H9 (cell line): ENCODE data around the gene EPYC. TPM values are rescaled to one million over a fixed set of nuclear protein-coding genes. Genes with fewer than 3 reads are reported as not detected.

ENCODE experiments used
- DNase-seq: peaks from one replicate; pipeline ENCODE4 v3.0.0-alpha.2; 2017
- H2AFZ ChIP-seq: one replicate; pipeline ENCODE4 v1.6.1; 2013; ENCODE audit warnings: mild to moderate bottlenecking, low read length, control low read depth, moderate library complexity
- H2AK5ac ChIP-seq: 2 replicates; pipeline ENCODE4 v1.6.1; 2013; ENCODE audit warnings: low read length, control low read depth, mixed read lengths; ENCODE audit not compliant: insufficient read length
- H2BK120ac ChIP-seq: one replicate; pipeline ENCODE4 v1.6.1; 2013; ENCODE audit warnings: low read depth, mild to moderate bottlenecking, low read length, control low read depth, inconsistent platforms; ENCODE audit not compliant: poor library complexity, severe bottlenecking
- H2BK12ac ChIP-seq: 2 replicates; pipeline ENCODE4 v1.6.1; 2013; ENCODE audit warnings: low read length, control low read depth, mixed read lengths, low read depth; ENCODE audit not compliant: insufficient read length
- H2BK15ac ChIP-seq: 2 replicates; pipeline ENCODE4 v1.6.1; 2013; ENCODE audit warnings: low read depth, low read length, control low read depth
- H2BK20ac ChIP-seq: one replicate; pipeline ENCODE4 v1.6.1; 2013; ENCODE audit warnings: low read depth, mild to moderate bottlenecking, low read length, control low read depth, inconsistent platforms; ENCODE audit not compliant: poor library complexity, severe bottlenecking
- H2BK5ac ChIP-seq: 2 replicates; pipeline ENCODE4 v1.6.1; 2013; ENCODE audit warnings: low read length, control low read depth, mixed read lengths; ENCODE audit not compliant: insufficient read length
- H3K14ac ChIP-seq: 2 replicates; pipeline ENCODE4 v1.6.1; 2013; ENCODE audit warnings: low read length, control low read depth; ENCODE audit not compliant: insufficient read depth
- H3K18ac ChIP-seq: 2 replicates; pipeline ENCODE4 v1.6.1; 2013; ENCODE audit warnings: low read depth, mild to moderate bottlenecking, mixed read lengths, low read length, control low read depth; ENCODE audit not compliant: insufficient read length
- H3K23ac ChIP-seq: 2 replicates; pipeline ENCODE4 v1.6.1; 2013; ENCODE audit warnings: low read length, control low read depth, mixed read lengths, low read depth; ENCODE audit not compliant: insufficient read length
- H3K23me2 ChIP-seq: 2 replicates; pipeline ENCODE4 v1.6.1; 2013; ENCODE audit warnings: low read depth, mild to moderate bottlenecking, mixed read lengths, low read length, control low read depth; ENCODE audit not compliant: insufficient read length, poor library complexity, severe bottlenecking
- H3K27ac ChIP-seq: 2 replicates; pipeline ENCODE4 v1.5.1; 2013; ENCODE audit warnings: low read length, control low read depth, mixed read lengths, low read depth; ENCODE audit not compliant: insufficient read length
- H3K27me3 ChIP-seq: 2 replicates; pipeline ENCODE4 v1.6.1; 2013; ENCODE audit warnings: low read length, control low read depth, inconsistent platforms; ENCODE audit not compliant: insufficient read depth
- H3K4ac ChIP-seq: 2 replicates; pipeline ENCODE4 v1.6.1; 2013; ENCODE audit warnings: low read depth, mild to moderate bottlenecking, control low read depth, inconsistent platforms, low read length, moderate library complexity
- H3K4me1 ChIP-seq: 2 replicates; pipeline ENCODE4 v1.6.1; 2013; ENCODE audit warnings: low read length, control low read depth, inconsistent platforms; ENCODE audit not compliant: insufficient read depth
- H3K4me2 ChIP-seq: 2 replicates; pipeline ENCODE4 v1.6.1; 2013; ENCODE audit warnings: low read length, control low read depth, mixed read lengths; ENCODE audit not compliant: insufficient read length, insufficient read depth
- H3K56ac ChIP-seq: 2 replicates; pipeline ENCODE4 v1.6.1; 2013; ENCODE audit warnings: low read depth, mild to moderate bottlenecking, mixed read lengths, low read length, control low read depth; ENCODE audit not compliant: insufficient read length
- H3K79me1 ChIP-seq: 2 replicates; pipeline ENCODE4 v1.6.1; 2013; ENCODE audit warnings: low read depth, mild to moderate bottlenecking, moderate library complexity, low read length, control low read depth, inconsistent platforms; ENCODE audit not compliant: insufficient read depth, poor library complexity, severe bottlenecking
- H3K79me2 ChIP-seq: 2 replicates; pipeline ENCODE4 v1.6.1; 2013; ENCODE audit warnings: low read length, control low read depth, inconsistent platforms; ENCODE audit not compliant: insufficient read depth
- H3K9ac ChIP-seq: 2 replicates; pipeline ENCODE4 v1.6.1; 2013; ENCODE audit warnings: low read length, control low read depth, mixed read lengths; ENCODE audit not compliant: insufficient read length; ENCODE audit errors: extremely low read depth
- H3K9me3 ChIP-seq: one replicate; pipeline ENCODE4 v1.6.1; 2013; ENCODE audit warnings: low read depth, low read length, inconsistent platforms; ENCODE audit not compliant: control insufficient read depth
- H3T11ph ChIP-seq: one replicate; pipeline ENCODE4 v1.6.1; 2013; ENCODE audit warnings: mild to moderate bottlenecking, low read length, control low read depth, inconsistent platforms
- H4K20me1 ChIP-seq: one replicate; pipeline ENCODE4 v1.6.1; 2013; ENCODE audit not compliant: control insufficient read depth, insufficient read length, insufficient read depth
- H4K5ac ChIP-seq: 2 replicates; pipeline ENCODE4 v1.6.1; 2013; ENCODE audit warnings: low read depth, mild to moderate bottlenecking, mixed read lengths, low read length, control low read depth; ENCODE audit not compliant: insufficient read length
- H4K8ac ChIP-seq: replicated peaks from 2 replicates; pipeline ENCODE4 v1.6.1; 2013; ENCODE audit warnings: low read length, control low read depth, mixed read lengths, low read depth; ENCODE audit not compliant: insufficient read length
- H4K91ac ChIP-seq: 2 replicates; pipeline ENCODE4 v1.6.1; 2013; ENCODE audit warnings: low read depth, mild to moderate bottlenecking, moderate library complexity, mixed read lengths, low read length, control low read depth; ENCODE audit not compliant: insufficient read length
- H3K27ac Mint-ChIP-seq, 3 experiments: 2 replicates in 2 of 3; 3 replicates in 1 of 3; pipeline ENCODE4 v1.8.0; 2020 to 2021; ENCODE audit warnings: mixed read lengths in 3 of 3, mild to moderate bottlenecking in 1 of 3, moderate library complexity in 1 of 3
- H3K27me3 Mint-ChIP-seq: 2 replicates; pipeline ENCODE4 v1.8.0; 2021; ENCODE audit warnings: low read depth, mild to moderate bottlenecking, moderate library complexity, mixed read lengths
- H3K36me3 Mint-ChIP-seq, 3 experiments: 2 replicates in 2 of 3; 3 replicates in 1 of 3; pipeline ENCODE4 v1.8.0; 2020 to 2021; ENCODE audit warnings: low read depth in 3 of 3, mixed read lengths in 3 of 3; ENCODE audit not compliant: insufficient read depth in 1 of 3
- H3K4me1 Mint-ChIP-seq, 2 experiments: 2 replicates each; pipeline ENCODE4 v1.8.0; 2020; ENCODE audit warnings: mixed read lengths in 2 of 2
- H3K4me3 Mint-ChIP-seq, 2 experiments: 2 replicates in 1 of 2; 3 replicates in 1 of 2; pipeline ENCODE4 v1.8.0; 2020 to 2021; ENCODE audit warnings: mild to moderate bottlenecking in 2 of 2, mixed read lengths in 2 of 2, moderate library complexity in 1 of 2
- H3K9me3 Mint-ChIP-seq, 2 experiments: 2 replicates in 1 of 2; 3 replicates in 1 of 2; pipeline ENCODE4 v1.8.0; 2020; ENCODE audit warnings: mild to moderate bottlenecking in 2 of 2, mixed read lengths in 2 of 2, moderate library complexity in 1 of 2
- WGBS: extraction: QIAGEN DNeasy Blood & Tissue Kit; methylation state at CpG from one replicate; pipeline ENCODE4 v1.1.7; 2013; ENCODE audit warnings: missing lambda C conversion rate, low lambda C conversion rate, mixed read lengths; ENCODE audit not compliant: insufficient read length; ENCODE audit errors: extremely low coverage; 5-methylcytosine and 5-hydroxymethylcytosine counted together
- total RNA-seq: library from RNA; stranded (reverse); gene quantifications from 2 replicates; pipeline ENCODE4 v1.2.1, GENCODE V29; 2021
- TF ChIP-seq, protein P1 (sequence below): fragments of 200-600 bp; sonication (generic); conservative IDR thresholded peaks from 3 replicates; pipeline ENCODE4 v1.8.0; 2021; ENCODE audit warnings: antibody characterized with exemption, mild to moderate bottlenecking

The EPYC gene
- total RNA-seq, 1 experiment from 2014 or later = not detected

DNA sequence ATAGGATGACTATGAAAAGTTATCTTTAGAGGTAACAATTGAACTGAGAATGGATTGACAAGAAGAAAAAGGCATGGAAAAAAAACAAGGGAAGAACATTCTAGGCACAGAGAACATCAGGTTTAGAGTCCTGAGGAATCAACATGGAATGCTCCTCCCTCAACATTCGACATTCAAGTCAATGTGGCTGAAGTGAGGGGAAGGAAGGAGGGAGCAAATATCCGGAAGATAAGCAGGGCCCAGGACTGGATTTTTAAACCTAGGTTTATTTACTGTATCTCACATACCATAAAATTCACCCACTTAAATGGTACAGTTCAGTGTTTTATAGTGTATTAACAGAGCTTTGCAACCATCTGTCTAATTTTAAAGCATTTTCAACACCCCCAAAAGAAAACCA lies 40.2 kb downstream of the EPYC start:
- Histone ChIP-seq H3K4me2 (no peak overlapping the region), H3K9me3 (no peaks in the 10 kb centered on the region), H2BK120ac (no peak overlapping the region), H3K18ac (no peak overlapping the region), H3K23ac (no peak overlapping the region), H4K91ac (no peak overlapping the region), H3K4ac (no peak overlapping the region), H3K27me3 (no peaks in the 10 kb centered on the region), H3K79me1 (no peaks in the 10 kb centered on the region), H4K20me1 (no peaks in the 10 kb centered on the region), H3K9ac (no peak overlapping the region), H2AK5ac (no peak overlapping the region), H3K27ac (no peak overlapping the region), H4K5ac (no peak overlapping the region), H2AFZ (no peak overlapping the region), H3K23me2 (no peaks in the 10 kb centered on the region), H3K4me1 (no peaks in the 10 kb centered on the region), H3K14ac (no peak overlapping the region), H3K79me2 (no peaks in the 10 kb centered on the region), H2BK5ac (no peak overlapping the region), H3K56ac (no peak overlapping the region), H3T11ph (no peak overlapping the region), H2BK12ac (no peak overlapping the region), H2BK20ac (no peak overlapping the region), H4K8ac (no peak overlapping the region), H2BK15ac (no peak overlapping the region)
- Mint-ChIP-seq H3K9me3 (no peaks in the 10 kb centered on the region), H3K4me1 (no peaks in the 10 kb centered on the region), H3K27me3 (no peaks in the 10 kb centered on the region), H3K36me3 (no peaks in the 10 kb centered on the region), H3K27ac (no peak overlapping the region), H3K4me3 (no peak overlapping the region)
- WGBS = no CpG with 5 or more reads among the region's 2 CpGs
- DNase-seq = no peak
- TF ChIP-seq, protein P1, sequence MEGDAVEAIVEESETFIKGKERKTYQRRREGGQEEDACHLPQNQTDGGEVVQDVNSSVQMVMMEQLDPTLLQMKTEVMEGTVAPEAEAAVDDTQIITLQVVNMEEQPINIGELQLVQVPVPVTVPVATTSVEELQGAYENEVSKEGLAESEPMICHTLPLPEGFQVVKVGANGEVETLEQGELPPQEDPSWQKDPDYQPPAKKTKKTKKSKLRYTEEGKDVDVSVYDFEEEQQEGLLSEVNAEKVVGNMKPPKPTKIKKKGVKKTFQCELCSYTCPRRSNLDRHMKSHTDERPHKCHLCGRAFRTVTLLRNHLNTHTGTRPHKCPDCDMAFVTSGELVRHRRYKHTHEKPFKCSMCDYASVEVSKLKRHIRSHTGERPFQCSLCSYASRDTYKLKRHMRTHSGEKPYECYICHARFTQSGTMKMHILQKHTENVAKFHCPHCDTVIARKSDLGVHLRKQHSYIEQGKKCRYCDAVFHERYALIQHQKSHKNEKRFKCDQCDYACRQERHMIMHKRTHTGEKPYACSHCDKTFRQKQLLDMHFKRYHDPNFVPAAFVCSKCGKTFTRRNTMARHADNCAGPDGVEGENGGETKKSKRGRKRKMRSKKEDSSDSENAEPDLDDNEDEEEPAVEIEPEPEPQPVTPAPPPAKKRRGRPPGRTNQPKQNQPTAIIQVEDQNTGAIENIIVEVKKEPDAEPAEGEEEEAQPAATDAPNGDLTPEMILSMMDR = no peak
